ENCODE results near the gene MYDGF. TPM values are rescaled to one million over a fixed set of nuclear protein-coding genes. Genes with fewer than 3 reads are reported as not detected.
A peak's percentile ranks its signal among the peaks of the same experiment; 100 is the strongest.

Gene MYDGF
- total RNA-seq, 1 donor from 2014 or later, result 131 TPM

DNA sequence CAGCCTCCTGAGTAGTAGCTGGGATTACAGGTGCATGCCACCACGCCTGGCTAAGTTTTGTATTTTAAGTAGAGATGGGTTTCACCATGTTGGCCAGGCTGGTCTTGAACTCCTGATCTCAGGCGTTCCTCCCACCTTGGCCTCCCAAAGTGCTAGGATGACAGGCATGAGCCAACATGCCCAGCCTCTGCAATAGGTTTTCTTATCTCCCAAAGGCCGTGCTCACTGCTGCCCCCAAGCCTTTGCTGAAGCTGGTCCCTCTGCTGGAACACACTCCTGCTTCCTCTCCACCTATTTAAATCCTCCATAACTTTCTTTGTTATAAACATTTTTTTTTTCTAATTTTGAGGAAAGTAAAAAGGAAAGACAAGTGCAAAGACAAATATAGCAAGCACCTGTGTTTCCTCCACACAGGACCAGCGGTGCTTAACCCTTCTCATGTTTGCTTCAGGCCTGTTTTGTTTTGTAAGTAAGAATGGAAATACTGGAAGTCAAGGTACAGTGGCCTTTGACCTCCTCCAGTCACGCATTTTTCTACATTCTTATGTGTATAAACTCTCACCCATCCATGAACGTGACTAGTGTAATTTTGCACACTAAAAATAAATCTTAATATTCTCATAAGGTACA, 45.3 kb downstream of the MYDGF start:
- H3K9me3 ChIP-seq (ENCODE audit: insufficient read depth, low read depth, low read length), result no peaks in the 10 kb centered on the region
- Mint-ChIP-seq H3K27ac (ENCODE audit: unreplicated experiment) (no peak overlapping the region), H3K9me3 (ENCODE audit: unreplicated experiment) (no peaks in the 10 kb centered on the region), H3K4me3 (ENCODE audit: unreplicated experiment) (no peak overlapping the region), H3K4me1 (ENCODE audit: low read depth, unreplicated experiment) (no peaks in the 10 kb centered on the region), H3K27me3 (ENCODE audit: low read depth, unreplicated experiment) (peaks cover 11% of the 10 kb centered on the region), H3K36me3 (ENCODE audit: low read depth, unreplicated experiment) (no peaks in the 10 kb centered on the region)
- no peak overlapping the region for H3K9ac ChIP-seq (ENCODE audit: low read length)
- no peak overlapping the region for H3K4me3 ChIP-seq (ENCODE audit: insufficient read depth, low read depth, low read length)
- no peak overlapping the region for H2AFZ ChIP-seq (ENCODE audit: low read depth, low read length)
- no peaks in the 10 kb centered on the region for H3K36me3 ChIP-seq (ENCODE audit: insufficient read depth, low read length)
- no peak for DNase-seq (ENCODE audit: low read depth)
- no peaks in the 10 kb centered on the region for H4K20me1 ChIP-seq (ENCODE audit: insufficient read depth, low read length)
- no peaks in the 10 kb centered on the region for H3K79me2 ChIP-seq (ENCODE audit: insufficient read depth, low read length)
- no peak overlapping the region for H3K27ac ChIP-seq (ENCODE audit: low read depth, low read length)
- TF ChIP-seq EZH2 (IDR thresholded peaks at IDR 0.05; ENCODE audit: insufficient read depth, low read length), result no peak
- TF ChIP-seq, protein P1, sequence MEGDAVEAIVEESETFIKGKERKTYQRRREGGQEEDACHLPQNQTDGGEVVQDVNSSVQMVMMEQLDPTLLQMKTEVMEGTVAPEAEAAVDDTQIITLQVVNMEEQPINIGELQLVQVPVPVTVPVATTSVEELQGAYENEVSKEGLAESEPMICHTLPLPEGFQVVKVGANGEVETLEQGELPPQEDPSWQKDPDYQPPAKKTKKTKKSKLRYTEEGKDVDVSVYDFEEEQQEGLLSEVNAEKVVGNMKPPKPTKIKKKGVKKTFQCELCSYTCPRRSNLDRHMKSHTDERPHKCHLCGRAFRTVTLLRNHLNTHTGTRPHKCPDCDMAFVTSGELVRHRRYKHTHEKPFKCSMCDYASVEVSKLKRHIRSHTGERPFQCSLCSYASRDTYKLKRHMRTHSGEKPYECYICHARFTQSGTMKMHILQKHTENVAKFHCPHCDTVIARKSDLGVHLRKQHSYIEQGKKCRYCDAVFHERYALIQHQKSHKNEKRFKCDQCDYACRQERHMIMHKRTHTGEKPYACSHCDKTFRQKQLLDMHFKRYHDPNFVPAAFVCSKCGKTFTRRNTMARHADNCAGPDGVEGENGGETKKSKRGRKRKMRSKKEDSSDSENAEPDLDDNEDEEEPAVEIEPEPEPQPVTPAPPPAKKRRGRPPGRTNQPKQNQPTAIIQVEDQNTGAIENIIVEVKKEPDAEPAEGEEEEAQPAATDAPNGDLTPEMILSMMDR (IDR thresholded peaks at IDR 0.05; ENCODE audit: insufficient read depth, low read depth, low read length), result peak; percentile 15
- H3K27me3 ChIP-seq (ENCODE audit: insufficient read depth, low read length), result no peaks in the 10 kb centered on the region
- H3K4me1 ChIP-seq (ENCODE audit: insufficient read depth, low read length), result no peaks in the 10 kb centered on the region
- FAIRE-seq, result no peak
- no peak overlapping the region for H3K4me2 ChIP-seq (ENCODE audit: low read length)

DNA sequence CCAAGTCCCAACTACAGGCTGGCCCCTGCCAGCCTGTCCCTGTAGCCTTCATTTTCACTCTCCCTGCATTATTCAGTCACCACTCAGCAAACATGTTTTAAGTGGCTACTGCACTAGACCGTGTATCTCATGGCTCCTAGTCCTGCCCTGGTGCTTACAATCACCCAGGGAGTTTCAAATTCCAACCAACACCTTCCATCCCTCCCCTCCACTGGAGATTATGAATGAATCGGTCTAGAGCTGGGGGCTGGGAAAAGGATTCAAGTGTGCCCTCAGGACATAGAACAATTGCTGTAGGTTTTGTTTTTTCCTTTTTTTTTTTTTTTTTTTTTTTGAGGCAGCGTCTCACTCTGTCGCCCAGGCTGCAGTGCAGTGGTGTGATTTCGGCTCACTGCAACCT, 45.8 kb downstream of the MYDGF start:
- H4K20me1 ChIP-seq (ENCODE audit: insufficient read depth, low read length), result no peaks in the 10 kb centered on the region
- no peak for FAIRE-seq
- no peaks in the 10 kb centered on the region for H3K36me3 Mint-ChIP-seq (ENCODE audit: low read depth, unreplicated experiment)

More for the DNA sequence above, 45.8 kb downstream of the MYDGF start:
- no peaks in the 10 kb centered on the region for H3K4me1 Mint-ChIP-seq (ENCODE audit: low read depth, unreplicated experiment)
- Histone ChIP-seq H3K4me2 (ENCODE audit: low read length) (no peak overlapping the region), H3K27ac (ENCODE audit: low read depth, low read length) (no peak overlapping the region), H3K4me1 (ENCODE audit: insufficient read depth, low read length) (no peaks in the 10 kb centered on the region), H3K9ac (ENCODE audit: low read length) (no peak overlapping the region), H2AFZ (ENCODE audit: low read depth, low read length) (no peak overlapping the region), H3K79me2 (ENCODE audit: insufficient read depth, low read length) (no peaks in the 10 kb centered on the region), H3K27me3 (ENCODE audit: insufficient read depth, low read length) (no peaks in the 10 kb centered on the region), H3K4me3 (ENCODE audit: insufficient read depth, low read depth, low read length) (no peak overlapping the region), H3K36me3 (ENCODE audit: insufficient read depth, low read length) (no peaks in the 10 kb centered on the region), H3K9me3 (ENCODE audit: insufficient read depth, low read depth, low read length) (no peaks in the 10 kb centered on the region)
- H3K9me3 Mint-ChIP-seq (ENCODE audit: unreplicated experiment), result no peaks in the 10 kb centered on the region
- DNase-seq (ENCODE audit: low read depth), result no peak
- peaks cover 15% of the 10 kb centered on the region for H3K27me3 Mint-ChIP-seq (ENCODE audit: low read depth, unreplicated experiment)
- peak overlapping the region; percentile 1 for H3K4me3 Mint-ChIP-seq (ENCODE audit: unreplicated experiment)
- no peak overlapping the region for H3K27ac Mint-ChIP-seq (ENCODE audit: unreplicated experiment)
- TF ChIP-seq, protein P1 (IDR thresholded peaks at IDR 0.05; ENCODE audit: insufficient read depth, low read depth, low read length), result no peak
- no peak for TF ChIP-seq EZH2 (IDR thresholded peaks at IDR 0.05; ENCODE audit: insufficient read depth, low read length)

Measured in astrocyte (in vitro differentiated cells and primary cell).